Measurements from ENCODE around the gene HPS4. TPM values are rescaled to one million over a fixed set of nuclear protein-coding genes. Genes with fewer than 3 reads are reported as not detected.

HPS4 gene
- total RNA-seq, 4 donors from 2014 or later: 29.1 to 51.2 (median 37.2) TPM

GRCh38 chr22:26487996-26488395 lies 4.4 kb upstream of the HPS4 start:
- Histone ChIP-seq H3K36me3 (peaks cover 0 to 34% (median 12%) of the 10 kb centered on the region in 4 donors), H3K9me3 (no peaks in the 10 kb centered on the region), H3K27ac (no peak overlapping the region), H3K4me1 (peaks cover 10 to 20% (median 14%) of the 10 kb centered on the region in 4 donors), H3K4me3 (no peak overlapping the region), H3K27me3 (no peaks in the 10 kb centered on the region)
- no peak for DNase-seq
- no peak for TF ChIP-seq EP300 (IDR thresholded peaks at IDR 0.05; ENCODE audit: low read depth)
- WGBS, 2 donors (ENCODE audit: low coverage in 1 of 2): 59% methylated on average over 3 of the region's 3 CpGs; no CpG with 5 or more reads in 1 of the 2 donors
- in situ Hi-C loops (cut with MboI; ENCODE audit: low pct_ligation_motif_present in 1 of 4, low pct_unique_long_range_greater_than_20kb in 1 of 4, low sequenced_read_pairs in 3 of 4) (no loop called here), intact Hi-C loops (cut with DNase I; ENCODE audit: low total_unique reads) (loop anchor here (5.0 kb wide), 1 partner anchor 1614 kb away; no protein-coding TSS in a partner anchor)

DNA sequence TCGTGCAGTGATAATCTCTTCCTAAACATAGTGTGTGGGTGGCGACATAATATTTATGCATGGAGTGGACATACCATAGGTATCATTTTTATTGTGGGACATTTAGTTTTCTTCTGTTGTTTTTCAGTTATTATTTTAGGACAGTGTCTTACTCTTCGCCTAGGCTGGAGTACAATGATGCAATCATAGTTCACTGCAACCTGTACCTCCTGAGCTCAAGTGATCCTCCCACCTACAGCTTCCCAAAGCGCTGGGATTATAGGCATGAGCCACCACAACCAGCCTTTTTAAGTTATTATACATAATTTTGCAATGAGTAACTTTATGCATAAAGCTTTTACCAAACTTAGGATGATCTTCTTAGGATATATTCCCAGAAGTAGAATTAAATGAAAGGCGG lies 2.8 kb upstream of the HPS4 start:
- H3K4me1 ChIP-seq: peaks cover 20 to 36% (median 26%) of the 10 kb centered on the region in 4 donors
- no peak overlapping the region for H3K4me3 ChIP-seq
- in situ Hi-C loops (cut with MboI; ENCODE audit: low pct_ligation_motif_present in 1 of 4, low pct_unique_long_range_greater_than_20kb in 1 of 4, low sequenced_read_pairs in 3 of 4) (no loop called here), intact Hi-C loops (cut with DNase I; ENCODE audit: low total_unique reads) (loop anchor here (5.0 kb wide), 1 partner anchor 1616 kb away; no protein-coding TSS in a partner anchor)
- H3K27me3 ChIP-seq: no peaks in the 10 kb centered on the region
- WGBS, 2 donors (ENCODE audit: low coverage in 1 of 2): 88 to 94% methylated on average over 5 of the region's 5 CpGs
- no peaks in the 10 kb centered on the region for H3K9me3 ChIP-seq
- TF ChIP-seq POLR2A (IDR thresholded peaks at IDR 0.05) (no peak), EP300 (IDR thresholded peaks at IDR 0.05; ENCODE audit: low read depth) (no peak), CTCF (IDR thresholded peaks at IDR 0.05) (no peak), POLR2AphosphoS5 (IDR thresholded peaks at IDR 0.05) (no peak)
- H3K27ac ChIP-seq: no peak overlapping the region
- peaks cover 0 to 18% (median 4%) of the 10 kb centered on the region in 4 donors for H3K36me3 ChIP-seq
- DNase-seq: no peak

- H3K4me3 ChIP-seq: no peak overlapping the region
- no peaks in the 10 kb centered on the region for H3K9me3 ChIP-seq
- TF ChIP-seq EP300 (IDR thresholded peaks at IDR 0.05; ENCODE audit: low read depth): no peak
- no peak for TF ChIP-seq CTCF (IDR thresholded peaks at IDR 0.05)
- TF ChIP-seq POLR2A (IDR thresholded peaks at IDR 0.05): no peak
- TF ChIP-seq POLR2AphosphoS5 (IDR thresholded peaks at IDR 0.05): no peak
- intact Hi-C loops (cut with DNase I; ENCODE audit: low total_unique reads) (loop anchor here (5.0 kb wide), 1 partner anchor 1616 kb away; no protein-coding TSS in a partner anchor), in situ Hi-C loops (cut with MboI; ENCODE audit: low pct_ligation_motif_present in 1 of 4, low pct_unique_long_range_greater_than_20kb in 1 of 4, low sequenced_read_pairs in 3 of 4) (no loop called here)
- H3K27me3 ChIP-seq: no peaks in the 10 kb centered on the region
- peaks cover 24 to 41% (median 31%) of the 10 kb centered on the region in 4 donors for H3K4me1 ChIP-seq
- peaks cover 0 to 13% (median 2%) of the 10 kb centered on the region in 4 donors for H3K36me3 ChIP-seq
- no peak for DNase-seq
- H3K27ac ChIP-seq: no peak overlapping the region
- WGBS, 2 donors (ENCODE audit: low coverage in 1 of 2): 78% methylated on average over 3 of the region's 3 CpGs; no CpG with 5 or more reads in 1 of the 2 donors
Observed at GRCh38 chr22:26485806-26486390, 2.3 kb upstream of the HPS4 start.

GRCh38 chr22:26485013-26485412 lies 1.4 kb upstream of the HPS4 start:
- TF ChIP-seq POLR2AphosphoS5 (IDR thresholded peaks at IDR 0.05) (no peak), EP300 (IDR thresholded peaks at IDR 0.05; ENCODE audit: low read depth) (no peak), POLR2A (IDR thresholded peaks at IDR 0.05) (no peak), CTCF (IDR thresholded peaks at IDR 0.05) (no peak)
- Histone ChIP-seq H3K27me3 (no peaks in the 10 kb centered on the region), H3K4me1 (peaks cover 32 to 50% (median 40%) of the 10 kb centered on the region in 4 donors), H3K9me3 (no peaks in the 10 kb centered on the region), H3K4me3 (no peak overlapping the region), H3K36me3 (peaks cover 0 to 4% (median 0%) of the 10 kb centered on the region in 4 donors), H3K27ac (peak overlapping the region; percentile 92 to 95 (median 94))
- intact Hi-C loops (cut with DNase I; ENCODE audit: low total_unique reads): loop anchor here (5.0 kb wide), 1 partner anchor 1617 kb away; no protein-coding TSS in a partner anchor
- in situ Hi-C loops (cut with MboI; ENCODE audit: low pct_ligation_motif_present in 1 of 4, low pct_unique_long_range_greater_than_20kb in 1 of 4, low sequenced_read_pairs in 3 of 4): no loop called here
- WGBS, 2 donors (ENCODE audit: low coverage in 1 of 2): 49 to 50% methylated on average over 7 of the region's 7 CpGs
- DNase-seq: no peak
